Measurements from ENCODE around the gene CALHM5.

CALHM5 gene

DNA sequence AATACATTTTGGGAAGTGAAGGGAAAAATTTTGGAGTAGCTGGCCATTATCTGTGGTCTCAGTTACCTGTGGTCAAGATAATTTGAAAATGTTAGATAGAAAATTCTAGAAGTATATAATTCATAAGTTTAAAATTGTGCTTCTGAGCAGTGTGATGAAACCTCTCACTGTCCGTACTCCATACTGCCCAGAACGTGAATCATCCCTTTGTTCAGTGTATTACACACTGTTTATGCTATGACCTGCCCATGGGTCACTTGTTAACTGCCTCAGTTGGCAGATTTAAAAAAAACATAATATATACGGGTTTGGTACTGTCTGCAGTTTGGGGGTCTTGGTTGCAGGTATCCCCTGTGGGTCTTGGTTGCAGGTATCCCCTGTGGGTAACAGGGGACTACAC lies 4.1 kb upstream of the CALHM5 start:
- ATAC-seq = no peak

DNA sequence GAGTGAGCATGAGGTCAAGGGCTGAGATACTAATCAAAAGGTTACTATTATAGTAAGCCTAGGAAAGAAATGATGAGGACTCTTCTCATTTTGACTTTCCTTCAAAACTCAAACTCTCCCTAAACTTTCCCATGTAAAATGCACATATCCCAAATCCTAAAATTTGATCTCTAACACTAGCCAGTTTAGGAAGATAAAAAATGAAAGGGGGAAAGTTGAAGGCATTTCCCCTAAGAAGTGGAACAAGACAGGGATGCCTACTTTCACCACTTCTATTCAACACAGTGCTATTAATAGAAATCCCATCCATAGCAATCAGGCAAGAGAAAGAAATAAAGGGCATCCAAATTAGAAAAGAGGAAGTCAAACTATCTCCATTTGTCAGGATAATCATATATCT lies 2.9 kb upstream of the CALHM5 start:
- ATAC-seq = no peak

More for the DNA sequence above, 4.1 kb upstream of the CALHM5 start:
- TF ChIP-seq PATZ1 (CRISPR knock-in tag; IDR thresholded peaks at IDR 0.05; ENCODE audit: borderline replicate concordance) (no peak), OSR1 (CRISPR knock-in tag; IDR thresholded peaks at IDR 0.05) (no peak), RARB (CRISPR knock-in tag; IDR thresholded peaks at IDR 0.05) (no peak), ZC3H10 (CRISPR knock-in tag; IDR thresholded peaks at IDR 0.05) (no peak), ZNF565 (CRISPR knock-in tag; conservative IDR thresholded peaks at IDR 0.05; ENCODE audit: low read depth) (no peak), ZFP30 (CRISPR knock-in tag; IDR thresholded peaks at IDR 0.05) (no peak)
- TF ChIP-seq, protein P1, sequence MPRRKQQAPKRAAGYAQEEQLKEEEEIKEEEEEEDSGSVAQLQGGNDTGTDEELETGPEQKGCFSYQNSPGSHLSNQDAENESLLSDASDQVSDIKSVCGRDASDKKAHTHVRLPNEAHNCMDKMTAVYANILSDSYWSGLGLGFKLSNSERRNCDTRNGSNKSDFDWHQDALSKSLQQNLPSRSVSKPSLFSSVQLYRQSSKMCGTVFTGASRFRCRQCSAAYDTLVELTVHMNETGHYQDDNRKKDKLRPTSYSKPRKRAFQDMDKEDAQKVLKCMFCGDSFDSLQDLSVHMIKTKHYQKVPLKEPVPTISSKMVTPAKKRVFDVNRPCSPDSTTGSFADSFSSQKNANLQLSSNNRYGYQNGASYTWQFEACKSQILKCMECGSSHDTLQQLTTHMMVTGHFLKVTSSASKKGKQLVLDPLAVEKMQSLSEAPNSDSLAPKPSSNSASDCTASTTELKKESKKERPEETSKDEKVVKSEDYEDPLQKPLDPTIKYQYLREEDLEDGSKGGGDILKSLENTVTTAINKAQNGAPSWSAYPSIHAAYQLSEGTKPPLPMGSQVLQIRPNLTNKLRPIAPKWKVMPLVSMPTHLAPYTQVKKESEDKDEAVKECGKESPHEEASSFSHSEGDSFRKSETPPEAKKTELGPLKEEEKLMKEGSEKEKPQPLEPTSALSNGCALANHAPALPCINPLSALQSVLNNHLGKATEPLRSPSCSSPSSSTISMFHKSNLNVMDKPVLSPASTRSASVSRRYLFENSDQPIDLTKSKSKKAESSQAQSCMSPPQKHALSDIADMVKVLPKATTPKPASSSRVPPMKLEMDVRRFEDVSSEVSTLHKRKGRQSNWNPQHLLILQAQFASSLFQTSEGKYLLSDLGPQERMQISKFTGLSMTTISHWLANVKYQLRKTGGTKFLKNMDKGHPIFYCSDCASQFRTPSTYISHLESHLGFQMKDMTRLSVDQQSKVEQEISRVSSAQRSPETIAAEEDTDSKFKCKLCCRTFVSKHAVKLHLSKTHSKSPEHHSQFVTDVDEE (CRISPR knock-in tag; IDR thresholded peaks at IDR 0.05) = no peak

GRCh38 chr6:116512111-116512559 lies 696 bp downstream of the CALHM5 start:
- peak; percentile 55 for ATAC-seq
- TF ChIP-seq RARB (CRISPR knock-in tag; IDR thresholded peaks at IDR 0.05) = no peak
- TF ChIP-seq ARNTL (CRISPR knock-in tag; IDR thresholded peaks at IDR 0.05; ENCODE audit: borderline replicate concordance, low read depth) = no peak
- no peak for TF ChIP-seq OSR1 (CRISPR knock-in tag; IDR thresholded peaks at IDR 0.05)
- no peak for TF ChIP-seq ZFP3 (CRISPR knock-in tag; IDR thresholded peaks at IDR 0.05)
- no peak for TF ChIP-seq TOX (CRISPR knock-in tag; IDR thresholded peaks at IDR 0.05; ENCODE audit: borderline replicate concordance)
- no peak for TF ChIP-seq ISL1 (CRISPR knock-in tag; IDR thresholded peaks at IDR 0.05)
- no peak for TF ChIP-seq ZNF70 (CRISPR knock-in tag; IDR thresholded peaks at IDR 0.05)
- no peak for TF ChIP-seq CSDC2 (CRISPR knock-in tag; IDR thresholded peaks at IDR 0.05)
- no peak for TF ChIP-seq CSRNP3 (CRISPR knock-in tag; IDR thresholded peaks at IDR 0.05)
- TF ChIP-seq ESRRG (CRISPR knock-in tag; IDR thresholded peaks at IDR 0.05) = no peak
- TF ChIP-seq SNAI2 (CRISPR knock-in tag; IDR thresholded peaks at IDR 0.05) = no peak
- no peak for TF ChIP-seq ZNF565 (CRISPR knock-in tag; conservative IDR thresholded peaks at IDR 0.05; ENCODE audit: low read depth)
- TF ChIP-seq, protein P1 (CRISPR knock-in tag; IDR thresholded peaks at IDR 0.05) = no peak

More for the DNA sequence above, 2.9 kb upstream of the CALHM5 start:
- TF ChIP-seq ZC3H10 (CRISPR knock-in tag; IDR thresholded peaks at IDR 0.05) (no peak), CSRNP3 (CRISPR knock-in tag; IDR thresholded peaks at IDR 0.05) (no peak), ZFP3 (CRISPR knock-in tag; IDR thresholded peaks at IDR 0.05) (no peak), PPARA (CRISPR knock-in tag; IDR thresholded peaks at IDR 0.05; ENCODE audit: borderline replicate concordance) (no peak), ISL1 (CRISPR knock-in tag; IDR thresholded peaks at IDR 0.05) (no peak), OSR1 (CRISPR knock-in tag; IDR thresholded peaks at IDR 0.05) (no peak), TCF4 (CRISPR knock-in tag; IDR thresholded peaks at IDR 0.05; ENCODE audit: borderline replicate concordance) (no peak), ZNF8 (CRISPR knock-in tag; IDR thresholded peaks at IDR 0.05) (no peak), ZFP30 (CRISPR knock-in tag; IDR thresholded peaks at IDR 0.05) (no peak), GLIS3 (CRISPR knock-in tag; IDR thresholded peaks at IDR 0.05) (no peak), CREB5 (CRISPR knock-in tag; IDR thresholded peaks at IDR 0.05; ENCODE audit: low read depth) (no peak), ESRRG (CRISPR knock-in tag; IDR thresholded peaks at IDR 0.05) (no peak), BACH2 (CRISPR knock-in tag; IDR thresholded peaks at IDR 0.05; ENCODE audit: borderline replicate concordance) (no peak)
- TF ChIP-seq, protein P2, sequence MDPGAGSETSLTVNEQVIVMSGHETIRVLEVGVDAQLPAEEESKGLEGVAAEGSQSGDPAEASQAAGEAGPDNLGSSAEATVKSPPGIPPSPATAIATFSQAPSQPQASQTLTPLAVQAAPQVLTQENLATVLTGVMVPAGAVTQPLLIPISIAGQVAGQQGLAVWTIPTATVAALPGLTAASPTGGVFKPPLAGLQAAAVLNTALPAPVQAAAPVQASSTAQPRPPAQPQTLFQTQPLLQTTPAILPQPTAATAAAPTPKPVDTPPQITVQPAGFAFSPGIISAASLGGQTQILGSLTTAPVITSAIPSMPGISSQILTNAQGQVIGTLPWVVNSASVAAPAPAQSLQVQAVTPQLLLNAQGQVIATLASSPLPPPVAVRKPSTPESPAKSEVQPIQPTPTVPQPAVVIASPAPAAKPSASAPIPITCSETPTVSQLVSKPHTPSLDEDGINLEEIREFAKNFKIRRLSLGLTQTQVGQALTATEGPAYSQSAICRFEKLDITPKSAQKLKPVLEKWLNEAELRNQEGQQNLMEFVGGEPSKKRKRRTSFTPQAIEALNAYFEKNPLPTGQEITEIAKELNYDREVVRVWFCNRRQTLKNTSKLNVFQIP (CRISPR knock-in tag; IDR thresholded peaks at IDR 0.05; ENCODE audit: borderline replicate concordance, low read depth) = no peak

Measured in SK-N-SH treated with all-trans-retinoic acid at 6 μM for 48 hours (cell line).